HG02852 (cell line): ENCODE data around the gene SIPA1L3.

ENCODE experiments used
- ATAC-seq: cut with Tn5 transposase; IDR thresholded peaks from one replicate; pipeline ENCODE4 v1.9.1; 2021; ENCODE audit warnings: mild to moderate bottlenecking, moderate library complexity; ENCODE audit not compliant: unreplicated experiment

The SIPA1L3 gene

DNA sequence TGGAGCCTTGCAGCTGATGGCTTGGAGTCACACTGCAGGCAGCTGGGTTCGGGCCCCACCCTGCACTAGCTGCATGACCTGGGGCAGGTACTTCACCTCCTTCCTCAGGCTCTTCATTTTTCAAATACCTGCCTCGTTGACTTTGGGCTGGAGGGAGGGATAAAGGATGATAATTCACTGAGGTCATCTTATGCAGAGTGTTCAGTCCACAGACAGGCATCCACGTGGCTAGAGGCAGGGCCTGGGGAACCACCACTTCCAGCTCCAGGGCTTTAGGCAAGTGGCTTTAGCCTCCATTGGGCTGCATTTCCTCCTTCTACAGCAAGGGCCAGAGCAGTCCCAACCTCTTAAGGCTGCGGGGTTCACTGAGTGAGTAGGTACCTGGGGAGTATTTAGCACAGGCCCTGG lies 84.8 kb downstream of the SIPA1L3 start:
- no peak for ATAC-seq

DNA sequence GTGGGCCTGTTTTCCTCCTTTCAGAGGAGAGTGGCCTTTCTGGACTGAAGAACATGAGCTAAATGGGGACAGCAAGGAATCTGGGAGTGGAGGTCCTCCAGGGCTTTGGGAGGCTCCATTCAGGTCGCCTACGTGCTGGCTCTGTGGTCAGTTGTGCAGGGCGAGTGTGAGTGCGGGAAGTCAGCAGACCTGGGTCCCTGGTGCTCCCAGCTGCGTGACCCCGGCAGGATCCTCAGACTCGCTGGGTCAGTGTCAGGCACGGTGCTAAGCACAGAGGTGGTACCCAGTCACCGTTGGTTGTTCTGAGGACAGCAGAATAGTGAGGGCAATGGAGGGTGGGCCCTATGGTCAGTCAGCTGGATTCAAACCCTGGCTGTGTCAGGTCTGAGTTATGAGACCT lies 85.8 kb downstream of the SIPA1L3 start:
- ATAC-seq: no peak

DNA sequence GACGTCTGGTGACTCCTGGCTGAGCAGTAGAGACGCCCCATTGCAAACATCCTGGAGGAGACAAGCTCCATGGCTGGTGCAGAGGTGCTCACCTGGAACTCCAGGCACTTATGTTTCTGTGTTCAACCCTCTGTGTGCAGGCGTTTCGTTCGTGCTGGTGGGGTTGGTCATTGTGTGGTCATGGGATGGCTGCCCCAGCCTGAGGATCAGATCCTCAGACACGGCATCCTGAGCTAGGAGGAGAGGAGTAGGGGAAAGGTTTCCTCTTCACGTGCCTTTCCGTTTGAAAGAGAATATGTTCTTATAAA lies 87.8 kb downstream of the SIPA1L3 start:
- no peak for ATAC-seq

DNA sequence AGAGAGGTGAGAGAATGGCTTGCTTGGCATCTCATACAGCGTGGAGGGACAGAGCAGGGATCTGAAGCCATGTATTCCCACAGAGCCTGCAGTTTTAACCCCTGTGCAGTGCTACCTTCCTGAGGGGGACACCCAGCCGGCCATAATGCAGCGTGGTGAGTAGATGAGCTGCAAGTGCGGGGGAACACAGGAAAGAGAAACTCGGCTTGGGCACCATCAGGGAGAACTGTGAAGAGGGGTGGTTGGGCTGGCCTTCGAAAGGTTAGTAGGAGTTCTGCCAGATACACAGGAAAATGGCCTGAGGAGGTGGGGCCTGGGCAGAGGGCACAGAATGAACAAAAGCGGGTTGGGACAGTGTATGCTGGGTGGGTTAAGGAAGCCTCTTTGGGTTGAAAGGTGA lies 88.3 kb downstream of the SIPA1L3 start:
- no peak for ATAC-seq

DNA sequence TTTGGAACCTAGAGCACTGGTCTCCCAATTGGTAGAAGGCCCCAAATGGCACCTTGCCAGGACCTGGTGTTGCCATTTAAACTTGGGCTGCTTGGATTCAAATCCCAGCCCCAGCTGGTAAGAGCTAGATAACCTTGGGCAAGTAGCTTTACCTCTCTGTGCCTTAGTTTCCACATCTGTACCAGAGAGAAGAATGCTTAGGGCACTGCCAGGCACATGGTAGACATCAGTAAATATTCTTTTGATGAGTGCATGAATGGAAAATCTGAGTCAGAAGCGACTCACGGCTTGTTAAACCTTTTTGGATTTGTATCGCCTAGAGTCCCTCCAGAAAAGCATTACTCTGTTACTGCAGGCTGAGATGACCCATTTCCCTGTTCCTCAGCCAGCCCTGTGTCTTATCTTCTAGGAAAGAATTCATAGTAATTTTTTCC lies 90.9 kb downstream of the SIPA1L3 start:
- no peak for ATAC-seq

DNA sequence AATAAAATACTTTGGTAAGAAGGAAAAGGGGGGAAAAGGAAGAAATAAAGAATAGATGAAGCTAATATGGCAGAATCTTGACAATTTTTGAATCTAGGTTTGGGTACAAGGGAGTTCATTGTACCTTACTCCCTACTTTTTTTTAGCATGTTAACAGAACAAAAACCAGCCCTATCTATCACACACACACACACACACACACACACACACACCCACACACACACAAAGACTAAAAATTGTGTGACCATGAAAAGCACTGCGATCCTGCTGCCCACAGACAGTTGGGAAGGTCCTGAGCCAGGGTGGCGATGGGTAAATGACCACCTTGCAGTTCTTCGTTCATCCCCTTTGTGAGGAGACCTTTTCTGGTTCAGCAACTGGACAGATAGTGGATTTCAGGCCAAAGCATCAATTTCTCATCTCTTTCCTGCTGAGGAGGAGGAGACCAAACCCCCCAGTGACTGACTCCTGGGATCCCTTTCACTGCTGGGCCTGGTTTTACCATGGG lies 91.8 kb downstream of the SIPA1L3 start:
- no peak for ATAC-seq

DNA sequence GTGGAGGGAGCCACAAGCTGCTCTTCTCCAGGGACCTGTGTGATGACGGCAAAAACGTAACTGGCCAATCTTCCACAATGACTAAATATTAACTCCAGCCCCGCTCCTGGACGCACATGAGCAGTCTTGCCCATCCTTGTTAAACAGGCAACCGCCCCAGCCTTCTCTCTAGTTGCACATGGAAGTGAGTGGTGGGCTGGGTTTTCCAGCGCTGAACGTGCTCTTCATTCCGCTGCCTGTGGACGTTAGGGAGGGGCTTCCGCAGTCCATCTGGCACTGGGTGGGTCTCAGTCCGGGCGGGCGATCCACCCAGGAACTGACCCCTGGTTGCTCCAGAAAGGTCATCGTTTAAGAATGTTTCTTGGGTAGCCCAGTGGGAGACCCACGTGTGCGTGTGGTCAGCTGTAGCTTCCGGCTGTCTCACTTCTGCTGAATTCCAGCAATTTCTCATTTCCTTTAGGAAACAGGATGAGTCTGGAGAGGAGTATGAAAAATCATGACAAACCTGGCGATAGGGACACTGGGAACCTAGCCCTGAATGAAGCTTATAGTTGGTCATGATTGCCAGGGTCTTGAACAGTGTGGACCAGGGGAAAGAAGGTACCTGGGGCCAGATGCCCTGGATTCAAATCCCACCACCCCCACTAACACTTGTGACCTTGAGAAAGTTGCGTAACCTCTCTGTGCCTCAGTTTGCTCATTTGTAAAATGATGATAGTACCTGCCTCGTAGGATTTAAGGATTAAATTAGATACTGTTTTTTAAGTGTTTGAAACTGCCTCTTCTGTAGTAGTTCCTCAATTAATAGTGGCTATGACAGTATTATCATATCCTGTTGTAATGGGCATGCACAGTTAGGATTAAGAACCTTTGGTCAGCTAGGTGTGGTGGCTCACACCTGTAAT lies 92.6 kb downstream of the SIPA1L3 start:
- ATAC-seq: no peak

DNA sequence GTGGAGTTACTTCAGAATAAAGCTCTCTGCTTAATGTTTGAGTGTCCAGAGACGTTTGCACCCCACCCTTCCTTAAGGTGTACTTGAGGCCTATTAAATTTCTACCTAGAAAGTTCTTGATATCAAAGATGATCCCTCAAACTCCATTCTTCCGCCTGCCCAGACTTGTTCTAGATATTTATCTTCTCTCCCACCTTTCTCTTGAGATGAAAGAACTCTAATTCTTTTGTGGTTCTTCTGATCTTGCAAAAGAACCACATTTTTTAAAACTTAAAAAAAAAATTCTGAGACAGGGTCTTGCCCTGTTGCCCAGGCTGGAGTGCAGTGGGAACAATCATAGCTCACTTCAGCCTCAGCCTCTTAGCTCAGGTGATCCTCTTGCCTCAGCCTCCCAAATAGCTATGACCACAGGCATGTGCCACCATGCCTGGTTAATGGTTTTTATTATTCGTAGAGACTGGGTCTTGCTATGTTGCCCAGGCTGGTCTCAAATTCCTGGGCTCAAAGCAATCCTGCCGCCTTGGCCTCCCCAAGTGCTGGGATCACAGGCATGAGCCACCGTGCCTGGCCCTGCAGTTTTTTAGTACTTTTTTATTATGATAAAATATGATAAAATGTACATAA lies 94.3 kb downstream of the SIPA1L3 start:
- ATAC-seq: no peak

DNA sequence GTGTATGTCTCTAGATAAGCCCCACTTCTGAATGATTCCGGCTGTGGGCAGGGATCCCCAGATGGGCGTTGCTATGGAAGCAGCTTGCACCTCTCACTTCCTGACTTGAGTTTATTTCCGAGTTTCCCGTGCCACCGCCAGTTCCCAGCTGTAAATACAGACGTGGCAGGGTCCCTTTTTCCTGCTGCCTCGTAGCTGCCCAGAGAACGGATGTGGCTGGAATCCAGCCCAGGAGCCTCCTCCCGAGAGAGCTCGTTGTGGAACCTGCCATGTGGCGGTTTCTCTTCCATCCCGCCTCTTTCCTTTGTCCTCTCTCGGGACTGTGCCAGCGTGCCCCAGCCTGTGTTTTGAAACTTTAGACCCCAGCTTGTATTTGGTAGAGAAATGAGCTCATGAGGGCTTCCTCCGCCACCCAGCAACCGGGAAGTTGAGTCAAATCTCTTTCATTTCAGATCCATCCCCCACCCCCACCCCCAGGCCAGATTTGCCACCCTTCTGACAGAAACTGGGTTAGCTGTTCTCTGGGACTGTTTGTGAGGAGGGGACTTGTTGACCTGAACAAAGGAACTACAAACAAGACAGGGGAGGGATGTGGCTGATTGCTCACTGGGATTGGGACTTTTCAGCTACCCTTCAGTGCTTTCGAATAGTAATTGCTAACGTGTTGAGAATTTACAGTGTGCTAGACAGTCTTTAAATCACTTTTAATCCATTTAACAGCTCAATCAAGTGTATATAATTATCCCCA lies 96.6 kb downstream of the SIPA1L3 start:
- no peak for ATAC-seq

DNA sequence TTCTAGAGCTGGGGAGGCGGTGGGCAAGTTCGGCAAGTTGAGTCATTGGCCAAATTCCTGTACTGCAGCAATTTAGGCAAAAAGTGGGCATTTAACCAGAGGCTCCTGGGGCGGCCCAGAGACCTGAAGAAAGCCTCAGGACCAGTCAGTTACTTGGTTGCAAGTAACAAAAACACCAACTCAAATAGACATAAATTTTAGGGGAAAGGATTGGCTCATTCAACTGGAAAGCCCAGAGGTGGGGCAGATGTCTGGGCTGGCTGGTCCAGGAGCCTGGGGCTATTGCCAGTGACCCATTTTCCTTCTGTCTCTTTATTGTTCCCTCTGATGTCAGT lies 97.1 kb downstream of the SIPA1L3 start:
- no peak for ATAC-seq

DNA sequence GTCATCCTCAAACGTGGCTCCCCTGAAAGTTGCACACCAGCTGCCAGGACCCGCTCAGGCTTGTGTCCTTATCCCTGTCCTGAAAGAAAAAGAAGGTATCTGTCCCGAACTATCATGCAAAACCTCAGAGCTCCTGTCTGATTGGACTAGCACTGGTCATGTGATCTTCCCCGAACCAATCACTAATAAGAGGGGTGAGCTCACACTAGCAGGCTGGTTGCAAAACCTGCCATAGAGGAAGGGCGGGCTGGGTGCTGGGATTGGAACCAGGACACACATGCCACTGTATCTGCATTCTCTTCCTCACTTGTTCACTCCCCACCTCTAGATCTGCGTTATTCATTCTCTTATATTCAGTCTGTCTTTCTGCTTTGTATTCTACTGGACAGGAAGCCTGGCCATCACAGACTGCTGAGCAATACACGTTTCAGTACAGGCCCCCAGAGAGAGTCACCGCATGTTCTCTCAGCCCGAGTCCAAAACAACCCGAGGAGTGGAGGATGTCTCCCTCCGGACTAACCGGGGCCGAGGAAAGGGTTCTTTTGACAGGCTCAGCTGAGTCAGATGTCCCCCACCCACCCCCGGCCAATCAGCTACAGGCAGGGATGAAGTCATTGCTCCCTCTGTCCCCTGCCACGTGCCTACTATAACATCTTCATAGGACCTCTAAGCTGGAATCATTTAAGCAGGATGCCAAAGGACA lies 97.7 kb downstream of the SIPA1L3 start:
- ATAC-seq: peak; percentile 76

DNA sequence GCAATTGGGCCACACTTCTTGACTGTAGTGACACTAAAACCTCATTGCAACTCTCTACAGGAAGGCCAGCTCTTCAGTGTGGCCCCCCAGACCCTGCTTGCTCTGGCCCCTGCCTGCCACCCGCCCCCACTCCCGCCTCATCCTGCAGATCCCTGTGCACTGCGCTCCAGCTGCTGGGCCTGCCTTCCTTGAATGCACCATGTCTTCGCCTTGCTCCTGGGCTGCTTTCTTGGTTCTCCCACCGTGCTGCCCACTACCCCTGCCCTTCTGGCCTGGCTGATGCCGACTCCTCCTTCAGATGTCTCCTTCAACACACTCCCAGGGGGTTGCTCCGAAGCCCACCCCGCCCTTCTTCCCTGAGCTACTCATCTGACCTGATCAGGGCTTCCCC lies 98.2 kb downstream of the SIPA1L3 start:
- no peak for ATAC-seq

DNA sequence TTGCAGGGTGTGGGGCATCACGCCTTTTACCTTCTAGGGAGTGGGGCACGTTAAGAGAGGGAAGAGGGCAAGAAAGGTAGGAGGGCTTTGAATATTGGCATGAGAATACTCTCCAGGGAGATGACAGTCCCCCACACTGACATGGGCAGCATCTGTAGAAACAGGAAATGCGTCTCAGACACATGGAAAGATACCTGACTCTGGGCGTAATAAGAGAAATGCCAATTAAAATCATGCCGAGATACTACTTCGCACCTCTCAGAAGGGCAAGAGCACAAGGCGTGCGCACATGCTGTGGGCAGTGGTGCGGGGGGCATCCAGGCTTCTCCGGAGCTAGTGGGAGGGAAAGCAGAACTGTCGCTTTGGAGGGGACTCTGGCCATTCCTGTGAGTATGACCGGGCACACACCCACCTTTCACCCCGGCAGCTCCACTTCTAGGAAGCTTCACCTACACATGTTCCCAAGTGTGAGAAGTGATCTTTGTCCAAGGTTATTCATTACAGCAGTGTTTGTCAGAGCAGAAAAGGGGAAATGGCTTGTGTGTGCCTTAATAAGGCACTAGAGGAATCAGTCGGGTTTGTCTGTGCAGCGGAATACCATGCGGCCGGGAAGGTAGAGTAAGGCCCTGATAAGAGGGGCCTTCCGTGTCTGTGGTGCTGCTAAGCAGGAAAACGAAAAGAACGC lies 99.5 kb downstream of the SIPA1L3 start:
- no peak for ATAC-seq

DNA sequence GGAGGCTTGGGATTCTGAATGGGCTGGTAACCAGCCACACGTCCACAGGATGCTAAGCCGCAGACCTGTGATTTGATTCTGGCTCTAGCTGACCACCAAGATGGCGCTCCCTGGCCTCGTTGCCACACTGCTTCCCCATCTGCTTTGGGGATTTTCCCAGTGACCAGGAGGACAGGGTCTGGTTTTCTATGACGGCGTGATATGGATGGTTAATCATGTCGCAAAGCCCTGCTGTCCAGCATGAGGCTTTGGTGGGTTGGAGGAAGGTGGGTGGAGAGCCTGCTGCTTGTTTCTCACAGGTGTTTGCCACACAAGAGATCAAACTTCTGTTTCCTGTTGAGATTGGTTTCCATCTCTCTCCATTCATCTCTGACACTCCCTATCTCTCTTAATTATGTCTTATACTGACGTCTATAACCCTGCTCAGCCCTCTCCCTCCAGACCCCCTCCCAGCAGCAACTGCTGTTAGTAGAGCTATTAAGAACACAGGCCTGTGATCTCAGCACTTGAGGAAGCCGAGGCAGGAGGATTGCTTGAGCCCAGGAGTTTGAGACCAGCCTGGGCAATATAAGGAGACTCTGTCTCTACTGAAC lies 102.7 kb downstream of the SIPA1L3 start:
- no peak for ATAC-seq

DNA sequence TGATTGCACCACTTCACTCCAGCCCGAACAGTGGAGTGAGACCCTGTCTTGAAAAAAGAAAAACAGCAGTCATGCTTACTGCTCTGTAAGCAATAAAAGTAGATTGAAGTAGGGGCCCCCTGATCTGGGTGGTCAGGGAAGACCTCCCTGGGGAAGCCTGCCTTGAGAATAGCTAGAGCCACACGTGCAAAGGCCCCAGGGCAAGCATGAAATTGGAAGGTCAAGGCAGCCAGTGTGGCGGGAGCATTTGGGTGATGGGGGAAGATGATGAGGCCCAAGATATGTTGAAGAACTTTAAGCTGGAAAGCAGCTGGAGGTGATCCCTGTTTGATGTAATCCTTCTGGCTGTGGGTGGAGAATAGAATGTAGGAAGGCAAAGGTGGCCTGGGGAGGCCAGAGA lies 104.4 kb downstream of the SIPA1L3 start:
- ATAC-seq: no peak

DNA sequence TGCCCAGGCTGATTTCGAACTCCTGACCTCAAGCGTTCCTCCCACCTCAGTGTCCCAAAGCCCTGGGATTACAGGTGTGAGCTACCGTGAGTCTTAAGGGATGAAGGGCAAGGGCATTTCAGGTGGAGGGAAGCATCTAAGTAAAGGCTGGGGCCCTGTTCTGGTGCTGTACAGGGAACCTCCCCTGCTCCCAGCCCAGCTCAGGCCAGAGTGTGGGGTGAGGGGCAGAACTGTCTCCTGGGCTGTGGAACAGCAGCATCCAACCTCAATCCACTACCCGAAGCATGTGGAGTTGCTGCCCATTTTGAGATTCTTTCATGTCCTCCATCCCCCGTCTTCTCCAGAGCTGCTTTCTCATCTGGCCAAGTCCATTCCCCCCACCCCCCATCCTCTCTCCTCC lies 105.3 kb downstream of the SIPA1L3 start:
- no peak for ATAC-seq

DNA sequence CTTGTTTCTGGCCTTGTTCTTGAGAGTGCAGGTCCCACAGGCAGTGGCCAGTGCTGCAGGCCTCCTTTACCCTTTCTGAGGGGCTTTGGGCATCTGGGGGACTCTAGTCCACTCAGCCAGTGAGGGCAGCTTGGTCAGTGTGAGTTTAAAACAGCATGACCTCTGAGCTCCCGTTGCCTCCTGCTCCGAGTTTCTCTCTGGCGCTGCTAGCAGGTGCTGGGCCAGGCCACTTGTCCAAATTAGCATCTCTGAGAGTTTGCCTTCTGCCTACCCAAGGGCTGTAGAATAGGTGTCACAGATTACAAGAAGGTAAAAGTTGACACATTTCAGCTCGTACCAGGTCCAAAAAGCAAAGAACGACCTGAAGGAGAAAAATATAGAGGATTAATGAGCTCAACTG lies 105.9 kb downstream of the SIPA1L3 start:
- ATAC-seq: no peak

DNA sequence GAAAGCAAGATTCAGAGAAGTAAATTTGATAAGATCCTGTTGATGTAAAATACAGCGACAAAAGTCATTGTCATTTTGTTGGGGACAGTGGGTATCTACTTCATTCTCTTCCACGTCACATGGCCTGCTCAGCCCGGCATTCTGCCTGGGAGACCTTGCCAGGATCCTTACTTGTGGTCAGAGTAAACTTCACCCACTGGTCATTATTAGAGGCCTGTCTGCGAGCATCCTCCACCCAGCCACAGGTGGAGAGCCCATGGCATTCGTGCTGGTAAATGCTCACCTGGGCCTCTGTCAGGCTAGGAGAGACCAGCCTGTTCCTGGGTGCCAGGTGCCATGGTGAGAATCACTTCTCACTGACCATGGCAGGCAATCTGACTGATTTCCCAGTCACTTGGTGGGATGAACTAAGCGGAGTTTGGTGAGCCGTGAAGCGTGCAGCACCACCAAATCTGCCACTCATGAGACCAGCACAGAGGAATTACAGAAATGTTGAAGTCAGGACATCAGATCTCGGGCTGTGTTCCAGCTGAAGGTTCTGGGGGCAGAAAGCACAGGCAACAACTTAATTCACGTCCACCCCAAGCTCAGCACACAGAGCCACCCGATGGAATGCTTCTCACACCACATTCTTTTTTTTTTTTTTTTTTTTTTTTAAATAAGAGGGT lies 107.0 kb downstream of the SIPA1L3 start:
- ATAC-seq: no peak

DNA sequence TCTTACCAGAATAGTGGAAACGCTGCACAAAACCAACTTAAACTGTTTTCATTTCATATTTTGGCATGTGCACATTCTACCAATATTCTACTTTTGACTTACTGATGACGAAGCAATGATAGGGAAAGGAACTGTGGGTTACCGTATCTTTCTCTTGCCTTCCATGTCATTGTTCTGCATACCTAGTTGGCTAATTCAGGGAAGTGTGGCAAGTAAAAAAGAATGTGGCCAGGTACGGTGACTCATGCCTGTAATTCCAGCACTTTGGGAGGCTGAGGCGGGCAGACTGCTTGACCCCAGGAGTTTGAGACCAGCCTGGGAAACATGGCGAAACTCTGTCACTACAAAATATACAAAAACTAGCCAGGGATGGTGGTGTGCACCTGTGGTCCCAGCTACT lies 108.2 kb downstream of the SIPA1L3 start:
- no peak for ATAC-seq

DNA sequence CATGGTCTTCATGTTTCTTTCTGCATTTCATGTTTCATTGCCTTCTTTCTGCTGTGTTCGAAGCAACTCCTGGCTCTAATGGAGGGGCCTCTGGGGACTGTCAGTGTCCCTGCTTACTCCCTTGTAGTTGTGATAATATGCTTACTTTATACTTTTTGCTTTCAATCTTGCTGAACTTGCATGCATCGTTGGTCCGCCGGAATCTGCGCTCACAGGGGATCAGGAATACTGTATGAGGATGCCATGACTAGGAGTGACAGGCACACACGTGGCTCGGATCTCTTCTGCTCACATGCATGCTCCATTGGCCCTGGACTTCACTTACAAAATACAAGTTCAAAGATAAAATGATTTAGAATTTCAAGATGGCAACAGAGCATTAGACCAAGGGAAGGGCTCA lies 108.8 kb downstream of the SIPA1L3 start:
- ATAC-seq: no peak
